Colonic mucosa (tissue), 4 donors: Measurements from ENCODE around the gene CUL4A. TPM values are rescaled to one million over a fixed set of nuclear protein-coding genes. Genes with fewer than 3 reads are reported as not detected.
"Not testable (repeated sequence)": the region's sequence is repeated elsewhere in the genome, so short reads cannot be mapped to it uniquely, and the experiment has no call there.

Source experiments
- DNase-seq: peaks from one replicate; pipeline ENCODE4 v3.0.0-alpha.2; 2020
- H3K27ac ChIP-seq: fragments of 200-600 bp; one replicate; pipeline ENCODE4 v1.8.0; 2021
- H3K27me3 ChIP-seq: fragments of 200-600 bp; one replicate; pipeline ENCODE4 v1.8.0; 2021
- H3K36me3 ChIP-seq: fragments of 200-600 bp; one replicate; pipeline ENCODE4 v1.8.0; 2021
- H3K4me1 ChIP-seq: fragments of 200-600 bp; one replicate; pipeline ENCODE4 v1.8.0; 2021; ENCODE audit warnings: mild to moderate bottlenecking
- H3K4me3 ChIP-seq: fragments of 200-600 bp; one replicate; pipeline ENCODE4 v1.8.0; 2021
- H3K9ac ChIP-seq, 2 donors: one replicate each; pipeline ENCODE4 v1.7.0; 2013; ENCODE audit warnings: control low read depth in 2 of 2, low read depth in 2 of 2, low read length in 2 of 2
- H3K9me3 ChIP-seq: fragments of 200-600 bp; one replicate; pipeline ENCODE4 v1.8.0; 2021
- CTCF ChIP-seq: fragments of 200-600 bp; IDR thresholded peaks from one replicate; pipeline ENCODE4 v1.8.0; 2022; ENCODE audit warnings: antibody characterized with exemption, mild to moderate bottlenecking
- intact Hi-C: fragments of 100-400 bp; cut with DNase I; formaldehyde crosslinking; loops from one replicate; pipeline ENCODE4 v1.14.1; 2022
- total RNA-seq, 2 donors: library from RNA; stranded (reverse); fragmentation: NEBNext Ultra II Directional in 1 of 2; extraction: Animal tissue kit (Norgen Biotek cat#: 25700) in 1 of 2; gene quantifications; one replicate each; pipeline ENCODE4 v1.2.1, GENCODE V29; 2021
- donor health status: healthy.
- donor health status: DM: no; HTN: no; CAD: no.
- donor health status: DM: no; HTN: no; CAD: no.

CUL4A gene
- total RNA-seq, 2 donors from 2014 or later: 54.6 to 62.6 TPM

- no peaks in the 10 kb centered on the region for H3K9me3 ChIP-seq
- no peak overlapping the region for H3K4me3 ChIP-seq
- intact Hi-C loops: no loop called here
- peaks cover 7% of the 10 kb centered on the region for H3K36me3 ChIP-seq
- H3K4me1 ChIP-seq: no peaks in the 10 kb centered on the region
- no peak for TF ChIP-seq CTCF
- H3K9ac ChIP-seq: no peak overlapping the region
- H3K27ac ChIP-seq: no peak overlapping the region
- no peak for DNase-seq
- H3K27me3 ChIP-seq: no peaks in the 10 kb centered on the region
Observed at GRCh38 chr13:113233101-113233500, 23.7 kb downstream of the CUL4A start.

- Histone ChIP-seq H3K36me3 (peaks cover 7% of the 10 kb centered on the region), H3K9ac (no peak overlapping the region), H3K4me3 (no peak overlapping the region), H3K27ac (no peak overlapping the region), H3K4me1 (no peaks in the 10 kb centered on the region), H3K9me3 (no peaks in the 10 kb centered on the region), H3K27me3 (no peaks in the 10 kb centered on the region)
- intact Hi-C loops: no loop called here
- TF ChIP-seq CTCF: no peak
- DNase-seq: no peak
Observed at GRCh38 chr13:113238536-113238935, 29.1 kb downstream of the CUL4A start.

- no peaks in the 10 kb centered on the region for H3K4me1 ChIP-seq
- intact Hi-C loops: no loop called here
- no peak overlapping the region for H3K9ac ChIP-seq
- H3K27me3 ChIP-seq: no peaks in the 10 kb centered on the region
- peaks cover 12% of the 10 kb centered on the region for H3K36me3 ChIP-seq
- no peak for TF ChIP-seq CTCF
- no peaks in the 10 kb centered on the region for H3K9me3 ChIP-seq
- no peak for DNase-seq
- no peak overlapping the region for H3K4me3 ChIP-seq
- H3K27ac ChIP-seq: no peak overlapping the region
Observed at GRCh38 chr13:113239357-113239756, 29.9 kb downstream of the CUL4A start.

- Histone ChIP-seq H3K9ac (no peak overlapping the region), H3K4me3 (no peak overlapping the region), H3K27me3 (no peaks in the 10 kb centered on the region), H3K9me3 (no peaks in the 10 kb centered on the region), H3K4me1 (no peaks in the 10 kb centered on the region), H3K36me3 (peaks cover 17% of the 10 kb centered on the region), H3K27ac (no peak overlapping the region)
- no peak for DNase-seq
- no peak for TF ChIP-seq CTCF
- intact Hi-C loops: no loop called here
Observed at GRCh38 chr13:113239986-113240385, 30.6 kb downstream of the CUL4A start.

GRCh38 chr13:113241623-113242022 is 32.2 kb downstream of the CUL4A start:
- H3K9ac ChIP-seq, H3K9me3 ChIP-seq, H3K27ac ChIP-seq, intact Hi-C loops, H3K4me1 ChIP-seq, H3K4me3 ChIP-seq, DNase-seq, H3K27me3 ChIP-seq: not testable (repeated sequence)
- H3K36me3 ChIP-seq: peaks cover 31% of the 10 kb centered on the region

GRCh38 chr13:113243847-113244246 is 34.4 kb downstream of the CUL4A start:
- TF ChIP-seq CTCF: no peak
- no peak overlapping the region for H3K9ac ChIP-seq
- no peaks in the 10 kb centered on the region for H3K9me3 ChIP-seq
- H3K4me1 ChIP-seq: no peaks in the 10 kb centered on the region
- no peaks in the 10 kb centered on the region for H3K27me3 ChIP-seq
- no peak for DNase-seq
- H3K4me3 ChIP-seq: no peak overlapping the region
- intact Hi-C loops: no loop called here
- peaks cover 24% of the 10 kb centered on the region for H3K36me3 ChIP-seq
- H3K27ac ChIP-seq: no peak overlapping the region
